ENCODE results near the gene PRICKLE2. TPM values are rescaled to one million over a fixed set of nuclear protein-coding genes. Genes with fewer than 3 reads are reported as not detected.

Gene PRICKLE2
- total RNA-seq, 2 donors from 2014 or later = 27.9 to 42.3 TPM

- DNase-seq (ENCODE audit: low spot score) = no peak
- no peak overlapping the region for H3K27ac ChIP-seq
- no peaks in the 10 kb centered on the region for H3K9me3 ChIP-seq
- H3K36me3 ChIP-seq = no peaks in the 10 kb centered on the region
- no peak overlapping the region for H3K4me3 ChIP-seq
- ATAC-seq (ENCODE audit: insufficient number of reproducible peaks, low FRiP score, low read depth) = no peak
- no peak for TF ChIP-seq CTCF (IDR thresholded peaks at IDR 0.05)
- H3K4me1 ChIP-seq (ENCODE audit: control insufficient read depth in 1 of 2, low read depth in 2 of 2) = peaks cover 0 to 4% of the 10 kb centered on the region in 2 donors
- no peaks in the 10 kb centered on the region for H3K27me3 ChIP-seq (replicated peaks; ENCODE audit: insufficient read depth)
Measured at GRCh38 chr3:64063207-64063982, 161.9 kb downstream of the PRICKLE2 start.

- no peak for ATAC-seq (ENCODE audit: insufficient number of reproducible peaks, low FRiP score, low read depth)
- Histone ChIP-seq H3K36me3 (no peaks in the 10 kb centered on the region), H3K4me3 (no peak overlapping the region)
Measured at GRCh38 chr3:64061628-64062027, 163.6 kb downstream of the PRICKLE2 start.

GRCh38 chr3:64059484-64060175 lies 165.6 kb downstream of the PRICKLE2 start:
- no peaks in the 10 kb centered on the region for H3K36me3 ChIP-seq
- no peak for ATAC-seq (ENCODE audit: insufficient number of reproducible peaks, low FRiP score, low read depth)
- DNase-seq (ENCODE audit: low spot score) = no peak
- no peak overlapping the region for H3K27ac ChIP-seq
- no peaks in the 10 kb centered on the region for H3K9me3 ChIP-seq
- H3K4me1 ChIP-seq (ENCODE audit: control insufficient read depth in 1 of 2, low read depth in 2 of 2) = peaks cover 0 to 4% of the 10 kb centered on the region in 2 donors
- H3K4me3 ChIP-seq = no peak overlapping the region
- TF ChIP-seq CTCF (IDR thresholded peaks at IDR 0.05) = no peak
- H3K27me3 ChIP-seq (replicated peaks; ENCODE audit: insufficient read depth) = no peaks in the 10 kb centered on the region

More at GRCh38 chr3:64061628-64062027, 163.6 kb downstream of the PRICKLE2 start:
- Histone ChIP-seq H3K9me3 (no peaks in the 10 kb centered on the region), H3K27me3 (replicated peaks; ENCODE audit: insufficient read depth) (no peaks in the 10 kb centered on the region), H3K4me1 (ENCODE audit: control insufficient read depth in 1 of 2, low read depth in 2 of 2) (peaks cover 0 to 4% of the 10 kb centered on the region in 2 donors), H3K27ac (no peak overlapping the region)
- DNase-seq (ENCODE audit: low spot score) = no peak
- TF ChIP-seq CTCF (IDR thresholded peaks at IDR 0.05) = no peak

- Histone ChIP-seq H3K36me3 (no peaks in the 10 kb centered on the region), H3K9me3 (no peaks in the 10 kb centered on the region), H3K27me3 (replicated peaks; ENCODE audit: insufficient read depth) (no peaks in the 10 kb centered on the region), H3K4me3 (no peak overlapping the region), H3K4me1 (ENCODE audit: control insufficient read depth in 1 of 2, low read depth in 2 of 2) (peaks cover 0 to 4% of the 10 kb centered on the region in 2 donors), H3K27ac (no peak overlapping the region)
- TF ChIP-seq CTCF (IDR thresholded peaks at IDR 0.05) = no peak
- ATAC-seq (ENCODE audit: insufficient number of reproducible peaks, low FRiP score, low read depth) = no peak
- DNase-seq (ENCODE audit: low spot score) = no peak
Measured at GRCh38 chr3:64058566-64058965, 166.7 kb downstream of the PRICKLE2 start.

- Histone ChIP-seq H3K4me3 (no peak overlapping the region), H3K4me1 (ENCODE audit: control insufficient read depth in 1 of 2, low read depth in 2 of 2) (peaks cover 0 to 4% of the 10 kb centered on the region in 2 donors), H3K27me3 (replicated peaks; ENCODE audit: insufficient read depth) (no peaks in the 10 kb centered on the region), H3K27ac (no peak overlapping the region), H3K9me3 (no peaks in the 10 kb centered on the region), H3K36me3 (no peaks in the 10 kb centered on the region)
- TF ChIP-seq CTCF (IDR thresholded peaks at IDR 0.05) = no peak
- DNase-seq (ENCODE audit: low spot score) = no peak
- ATAC-seq (ENCODE audit: insufficient number of reproducible peaks, low FRiP score, low read depth) = no peak
Measured at GRCh38 chr3:64057231-64057630, 168.0 kb downstream of the PRICKLE2 start.

All from thoracic aorta (tissue), 2 donors.